ENCODE results near the gene EXOC3L1.

- no peak for TF ChIP-seq POLR2A (IDR thresholded peaks at IDR 0.05)
- TF ChIP-seq CTCF (IDR thresholded peaks at IDR 0.05): no peak
Observed at GRCh38 chr16:67208154-67208896, 18.4 kb upstream of the EXOC3L1 start.
